ENCODE data around the gene INPP5B. TPM values are rescaled to one million over a fixed set of nuclear protein-coding genes. Genes with fewer than 3 reads are reported as not detected.

The INPP5B gene
- total RNA-seq = 10 to 100 TPM; 21.4 to 47.5 (median 26.7) TPM

DNA sequence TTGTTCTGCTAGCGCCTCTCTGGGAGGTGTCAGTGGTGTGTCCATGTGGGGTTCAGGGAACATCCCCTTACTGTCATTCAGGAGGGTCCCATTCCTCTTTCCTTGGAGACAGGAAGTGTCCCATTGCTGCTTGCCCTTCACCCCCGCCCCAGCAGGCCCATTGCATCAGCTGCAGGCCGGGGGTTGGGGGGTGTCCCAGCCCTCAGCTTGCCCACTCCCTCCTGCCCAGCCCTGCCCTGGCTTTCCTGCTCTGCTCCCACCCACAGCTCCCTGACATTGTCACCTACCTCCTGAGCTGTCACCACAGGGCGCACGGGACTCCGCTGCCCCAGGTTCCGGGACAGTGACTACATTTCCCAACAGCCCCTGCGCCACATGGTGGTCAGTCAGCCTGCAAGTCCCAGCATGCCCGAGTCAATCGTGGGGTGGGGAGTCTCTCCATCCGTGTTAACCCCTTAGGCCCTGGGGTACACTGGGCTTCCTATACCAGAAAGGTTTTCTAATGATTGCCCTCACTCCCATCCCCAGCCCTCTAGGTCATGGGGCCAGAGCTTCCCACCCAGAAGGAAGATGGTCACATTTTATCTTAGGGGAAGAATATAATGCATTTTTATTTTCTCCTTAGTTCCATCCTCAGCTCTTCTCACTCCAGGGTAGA is at the start of gene INPP5B:
INPP5B (minus strand) TSS at position 351 of the 658 bp plus-strand sequence. CDS start 745 bp downstream, outside the sequence.
- TF ChIP-seq, protein P1, sequence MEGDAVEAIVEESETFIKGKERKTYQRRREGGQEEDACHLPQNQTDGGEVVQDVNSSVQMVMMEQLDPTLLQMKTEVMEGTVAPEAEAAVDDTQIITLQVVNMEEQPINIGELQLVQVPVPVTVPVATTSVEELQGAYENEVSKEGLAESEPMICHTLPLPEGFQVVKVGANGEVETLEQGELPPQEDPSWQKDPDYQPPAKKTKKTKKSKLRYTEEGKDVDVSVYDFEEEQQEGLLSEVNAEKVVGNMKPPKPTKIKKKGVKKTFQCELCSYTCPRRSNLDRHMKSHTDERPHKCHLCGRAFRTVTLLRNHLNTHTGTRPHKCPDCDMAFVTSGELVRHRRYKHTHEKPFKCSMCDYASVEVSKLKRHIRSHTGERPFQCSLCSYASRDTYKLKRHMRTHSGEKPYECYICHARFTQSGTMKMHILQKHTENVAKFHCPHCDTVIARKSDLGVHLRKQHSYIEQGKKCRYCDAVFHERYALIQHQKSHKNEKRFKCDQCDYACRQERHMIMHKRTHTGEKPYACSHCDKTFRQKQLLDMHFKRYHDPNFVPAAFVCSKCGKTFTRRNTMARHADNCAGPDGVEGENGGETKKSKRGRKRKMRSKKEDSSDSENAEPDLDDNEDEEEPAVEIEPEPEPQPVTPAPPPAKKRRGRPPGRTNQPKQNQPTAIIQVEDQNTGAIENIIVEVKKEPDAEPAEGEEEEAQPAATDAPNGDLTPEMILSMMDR (IDR thresholded peaks at IDR 0.05; ENCODE audit: low read depth) = no peak

DNA sequence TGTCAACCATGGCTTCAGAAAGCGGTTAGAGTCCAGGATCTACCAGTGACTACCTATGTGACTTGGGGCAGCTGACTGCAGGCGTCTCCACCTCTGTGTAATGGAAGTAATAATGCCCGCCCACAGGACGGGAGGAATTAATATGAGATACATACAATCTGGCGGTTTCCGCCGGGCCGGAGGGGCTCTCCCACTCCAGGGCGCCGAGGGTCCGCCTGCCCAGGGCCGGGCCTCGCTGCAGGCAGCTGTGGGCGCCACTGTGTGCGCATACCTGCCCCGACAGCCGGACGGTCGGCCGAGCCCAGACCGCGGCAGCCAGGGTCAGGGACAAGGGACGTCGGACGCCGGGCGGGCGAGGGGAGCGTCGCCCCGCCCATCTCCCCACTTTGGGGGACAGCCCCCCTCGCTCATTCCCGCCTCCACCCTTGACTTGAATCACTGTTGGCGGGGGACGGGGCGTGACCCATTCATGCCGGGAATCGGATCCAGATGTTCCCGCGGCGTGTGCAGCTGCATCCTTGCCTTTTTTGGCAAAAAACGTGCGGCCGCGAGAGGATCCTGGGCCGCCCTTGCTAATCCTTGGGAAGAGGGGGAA is 49.0 kb upstream of the INPP5B start:
- TF ChIP-seq, protein P1 (IDR thresholded peaks at IDR 0.05; ENCODE audit: low read depth) = no peak

DNA sequence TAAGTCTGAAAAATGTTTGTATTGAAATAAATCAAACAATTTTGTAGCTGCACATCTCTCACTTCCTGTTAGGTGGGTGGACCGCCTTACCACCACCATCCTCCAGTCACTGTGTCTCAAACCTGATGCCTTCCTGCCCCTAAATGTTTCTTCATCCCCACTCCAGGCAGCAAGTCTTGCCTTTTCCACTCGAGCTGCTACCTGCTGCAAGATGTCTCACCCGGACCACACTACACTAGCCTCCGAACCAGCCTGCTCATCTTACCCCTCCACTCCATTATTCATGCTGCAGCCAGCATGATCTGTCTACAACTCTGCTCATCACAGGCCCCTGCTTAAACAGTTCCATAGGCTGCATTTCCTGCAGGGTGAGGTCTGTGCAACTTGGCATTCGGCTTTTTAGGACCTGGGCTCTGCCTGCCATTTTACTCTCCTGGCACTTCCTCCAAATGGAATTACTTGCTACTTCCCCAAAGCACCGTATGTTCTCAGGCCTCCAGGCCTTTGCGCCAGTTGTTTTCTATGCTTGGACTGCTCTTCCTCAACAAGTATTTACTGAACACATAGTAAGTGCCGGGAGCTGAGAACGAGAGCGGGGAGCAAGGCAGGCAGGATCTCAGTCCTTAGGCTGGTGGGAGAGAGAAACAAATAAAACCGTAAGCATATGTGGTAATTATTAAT is 48.2 kb upstream of the INPP5B start:
- TF ChIP-seq, protein P1 (IDR thresholded peaks at IDR 0.05; ENCODE audit: low read depth) = no peak

DNA sequence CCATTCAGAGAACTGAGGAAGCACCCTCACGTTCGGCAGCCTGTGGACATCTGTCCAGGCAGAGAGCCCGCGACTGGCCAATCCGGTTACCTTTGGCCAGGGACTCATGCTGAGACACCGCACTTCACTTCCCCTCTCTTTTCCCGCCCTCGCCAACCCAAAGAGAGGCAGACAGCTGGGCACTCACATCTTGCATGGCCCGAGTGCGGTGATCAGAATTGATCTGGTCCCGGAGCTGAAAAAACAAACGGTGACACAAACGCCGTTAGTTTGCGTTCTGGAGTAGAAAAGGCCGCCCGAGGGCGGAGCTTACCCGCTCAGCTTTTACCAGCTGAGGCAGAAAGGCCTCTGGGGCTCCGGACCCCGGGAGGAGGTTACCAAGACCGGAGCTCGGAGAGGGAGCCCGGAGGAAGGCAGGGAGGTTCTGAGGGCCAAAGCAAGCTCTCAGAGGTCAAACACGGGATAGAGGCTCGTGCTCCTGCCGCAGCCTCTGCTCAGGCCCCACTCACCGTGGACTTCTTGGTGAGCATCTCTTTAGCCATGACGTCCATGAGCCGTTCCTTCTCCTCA is 42.6 kb upstream of the INPP5B start:
- TF ChIP-seq, protein P1 (IDR thresholded peaks at IDR 0.05; ENCODE audit: low read depth) = no peak

DNA sequence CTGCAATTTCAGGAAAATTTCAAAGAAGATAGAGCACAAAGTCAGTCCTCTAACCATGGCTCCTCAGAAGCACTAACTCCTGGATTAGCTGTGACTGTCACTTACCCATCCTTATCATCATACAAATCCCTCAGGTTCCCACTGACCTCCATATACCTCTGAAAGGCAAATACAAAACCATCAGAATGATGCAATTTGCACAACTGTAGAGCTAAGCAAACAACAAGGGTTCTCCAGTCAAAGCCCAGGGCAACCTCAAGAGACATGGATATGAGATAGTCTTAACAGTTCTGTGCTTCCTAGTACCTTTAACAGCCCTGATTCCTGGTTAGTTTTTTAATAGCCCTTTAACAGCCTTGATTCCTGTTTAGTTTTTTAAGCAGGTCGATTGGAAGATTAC is 40.8 kb upstream of the INPP5B start:
- TF ChIP-seq, protein P1 (IDR thresholded peaks at IDR 0.05; ENCODE audit: low read depth) = no peak

DNA sequence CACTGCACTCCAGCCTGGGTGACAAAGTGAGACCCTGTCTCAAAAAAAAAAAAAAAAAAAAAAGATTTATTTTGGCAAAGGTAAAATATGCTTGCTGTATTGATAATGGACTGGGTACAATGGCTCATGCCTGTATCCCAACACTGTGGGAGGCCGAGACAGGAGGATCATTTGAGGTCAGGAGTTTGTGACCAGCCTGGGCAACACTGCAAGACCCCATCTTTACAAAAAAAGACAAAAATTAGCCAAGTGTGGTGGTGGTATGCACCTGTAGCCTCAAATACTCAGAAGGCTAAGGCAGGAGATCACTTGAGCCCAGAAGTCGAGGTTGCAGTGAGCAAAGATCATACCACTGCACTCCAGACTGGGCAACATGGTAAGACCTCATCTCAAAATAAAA is 36.7 kb upstream of the INPP5B start:
- TF ChIP-seq, protein P1 (IDR thresholded peaks at IDR 0.05; ENCODE audit: low read depth) = no peak

DNA sequence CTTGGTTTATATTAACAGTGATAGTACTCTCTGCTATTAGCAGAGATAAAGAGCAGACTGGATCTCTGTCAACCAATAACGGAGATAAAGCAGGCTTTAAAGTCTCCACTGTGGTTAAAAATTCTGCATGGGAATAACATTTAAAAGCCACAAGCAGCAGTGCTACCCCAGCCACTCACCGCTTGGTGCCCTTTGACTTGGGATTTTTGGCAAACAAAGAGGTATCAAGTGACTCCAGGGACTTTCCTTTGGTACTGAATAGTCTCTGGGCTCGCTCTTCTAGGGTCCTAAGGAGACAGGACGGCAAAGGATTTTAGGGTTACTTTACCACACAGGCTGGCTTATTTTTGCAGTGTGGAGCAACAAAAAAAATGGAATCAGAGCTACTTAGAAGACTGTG is 31.7 kb upstream of the INPP5B start:
- TF ChIP-seq, protein P1 (IDR thresholded peaks at IDR 0.05; ENCODE audit: low read depth) = no peak

Data from subcutaneous adipose tissue (tissue), 4 donors.